ENCODE results near the gene RAD21L1.

RAD21L1 gene

GRCh38 chr20:1293641-1294379 lies 68.0 kb downstream of the RAD21L1 start:
- ChIA-PET POLR2A (no interaction called here), CTCF (no interaction called here)
- DNase-seq (ENCODE audit: extremely low spot score) = no peak
- no peak for TF ChIP-seq ELF4 (IDR thresholded peaks at IDR 0.05)
- TF ChIP-seq FOXA1 (IDR thresholded peaks at IDR 0.05) = no peak
- no peak for TF ChIP-seq SUZ12 (IDR thresholded peaks at IDR 0.05)
- TF ChIP-seq L3MBTL2 (conservative IDR thresholded peaks at IDR 0.05) = no peak
- TF ChIP-seq ARNT (IDR thresholded peaks at IDR 0.05) = no peak
- TF ChIP-seq FOXM1 (IDR thresholded peaks at IDR 0.05; ENCODE audit: borderline replicate concordance) = no peak
- TF ChIP-seq BHLHE40 (IDR thresholded peaks at IDR 0.05; ENCODE audit: borderline replicate concordance) = no peak
- no peak for TF ChIP-seq HDGF (IDR thresholded peaks at IDR 0.05; ENCODE audit: borderline replicate concordance)
- no peak for TF ChIP-seq CTBP1 (IDR thresholded peaks at IDR 0.05; ENCODE audit: borderline replicate concordance)
- TF ChIP-seq ZNF384 (IDR thresholded peaks at IDR 0.05) = no peak
- no peak for TF ChIP-seq PKNOX1 (IDR thresholded peaks at IDR 0.05)
- no peak for TF ChIP-seq NFRKB (IDR thresholded peaks at IDR 0.05)
- TF ChIP-seq LEF1 (IDR thresholded peaks at IDR 0.05; ENCODE audit: borderline replicate concordance) = no peak

GRCh38 chr20:1294497-1294896 lies 68.7 kb downstream of the RAD21L1 start:
- ChIA-PET POLR2A (no interaction called here), CTCF (no interaction called here)
- no peak for DNase-seq (ENCODE audit: extremely low spot score)
- no peak for TF ChIP-seq SUZ12 (IDR thresholded peaks at IDR 0.05)
- no peak for TF ChIP-seq FOXK2 (IDR thresholded peaks at IDR 0.05)
- no peak for TF ChIP-seq BHLHE40 (IDR thresholded peaks at IDR 0.05; ENCODE audit: borderline replicate concordance)
- TF ChIP-seq ZNF384 (IDR thresholded peaks at IDR 0.05) = no peak
- TF ChIP-seq LEF1 (IDR thresholded peaks at IDR 0.05; ENCODE audit: borderline replicate concordance) = no peak
- TF ChIP-seq FOXA1 (IDR thresholded peaks at IDR 0.05) = no peak
- TF ChIP-seq HDGF (IDR thresholded peaks at IDR 0.05; ENCODE audit: borderline replicate concordance) = no peak
- TF ChIP-seq TARDBP (IDR thresholded peaks at IDR 0.05) = no peak
- TF ChIP-seq FOXM1 (IDR thresholded peaks at IDR 0.05; ENCODE audit: borderline replicate concordance) = no peak
- TF ChIP-seq ARNT (IDR thresholded peaks at IDR 0.05) = no peak

GRCh38 chr20:1295276-1295930 lies 69.6 kb downstream of the RAD21L1 start:
- ChIA-PET POLR2A (no interaction called here), CTCF (no interaction called here)
- TF ChIP-seq FOXA1 (IDR thresholded peaks at IDR 0.05) (no peak), ELF4 (IDR thresholded peaks at IDR 0.05) (no peak), SP1 (IDR thresholded peaks at IDR 0.05) (no peak), TARDBP (IDR thresholded peaks at IDR 0.05) (no peak), FOXM1 (IDR thresholded peaks at IDR 0.05; ENCODE audit: borderline replicate concordance) (no peak), CTBP1 (IDR thresholded peaks at IDR 0.05; ENCODE audit: borderline replicate concordance) (no peak), HDGF (IDR thresholded peaks at IDR 0.05; ENCODE audit: borderline replicate concordance) (no peak), SUZ12 (IDR thresholded peaks at IDR 0.05) (no peak), ZNF384 (IDR thresholded peaks at IDR 0.05) (no peak), LEF1 (IDR thresholded peaks at IDR 0.05; ENCODE audit: borderline replicate concordance) (no peak), BHLHE40 (IDR thresholded peaks at IDR 0.05; ENCODE audit: borderline replicate concordance) (no peak), NFRKB (IDR thresholded peaks at IDR 0.05) (no peak), ARNT (IDR thresholded peaks at IDR 0.05) (no peak)
- DNase-seq (ENCODE audit: extremely low spot score) = no peak

GRCh38 chr20:1296117-1296610 lies 70.3 kb downstream of the RAD21L1 start:
- no peak for DNase-seq (ENCODE audit: extremely low spot score)
- TF ChIP-seq ZNF384 (IDR thresholded peaks at IDR 0.05) (no peak), FOXK2 (IDR thresholded peaks at IDR 0.05) (no peak), HDGF (IDR thresholded peaks at IDR 0.05; ENCODE audit: borderline replicate concordance) (no peak), CTBP1 (IDR thresholded peaks at IDR 0.05; ENCODE audit: borderline replicate concordance) (no peak), FOXM1 (IDR thresholded peaks at IDR 0.05; ENCODE audit: borderline replicate concordance) (no peak), FOXA1 (IDR thresholded peaks at IDR 0.05) (no peak), SUZ12 (IDR thresholded peaks at IDR 0.05) (no peak), TARDBP (IDR thresholded peaks at IDR 0.05) (no peak), PKNOX1 (IDR thresholded peaks at IDR 0.05) (no peak), SP1 (IDR thresholded peaks at IDR 0.05) (no peak), LEF1 (IDR thresholded peaks at IDR 0.05; ENCODE audit: borderline replicate concordance) (no peak), ELF4 (IDR thresholded peaks at IDR 0.05) (no peak), NFRKB (IDR thresholded peaks at IDR 0.05) (no peak), ARNT (IDR thresholded peaks at IDR 0.05) (no peak)
- POLR2A ChIA-PET = no interaction called here
- CTCF ChIA-PET = no interaction called here

GRCh38 chr20:1296922-1297321 lies 71.1 kb downstream of the RAD21L1 start:
- ChIA-PET CTCF (no interaction called here), POLR2A (no interaction called here)
- no peak for DNase-seq (ENCODE audit: extremely low spot score)
- TF ChIP-seq ZNF384 (IDR thresholded peaks at IDR 0.05) (no peak), FOXK2 (IDR thresholded peaks at IDR 0.05) (no peak), CTBP1 (IDR thresholded peaks at IDR 0.05; ENCODE audit: borderline replicate concordance) (no peak), HDGF (IDR thresholded peaks at IDR 0.05; ENCODE audit: borderline replicate concordance) (no peak), NFRKB (IDR thresholded peaks at IDR 0.05) (no peak), SP1 (IDR thresholded peaks at IDR 0.05) (no peak)

- ChIA-PET POLR2A (no interaction called here), CTCF (no interaction called here)
- TF ChIP-seq LEF1 (IDR thresholded peaks at IDR 0.05; ENCODE audit: borderline replicate concordance) (no peak), FOXA1 (IDR thresholded peaks at IDR 0.05) (no peak), ARNT (IDR thresholded peaks at IDR 0.05) (no peak), NFRKB (IDR thresholded peaks at IDR 0.05) (no peak), L3MBTL2 (conservative IDR thresholded peaks at IDR 0.05) (no peak), FOXM1 (IDR thresholded peaks at IDR 0.05; ENCODE audit: borderline replicate concordance) (no peak), ZNF384 (IDR thresholded peaks at IDR 0.05) (no peak), CTBP1 (IDR thresholded peaks at IDR 0.05; ENCODE audit: borderline replicate concordance) (no peak), ELF4 (IDR thresholded peaks at IDR 0.05) (no peak), SP1 (IDR thresholded peaks at IDR 0.05) (no peak), TARDBP (IDR thresholded peaks at IDR 0.05) (no peak), BHLHE40 (IDR thresholded peaks at IDR 0.05; ENCODE audit: borderline replicate concordance) (no peak), SUZ12 (IDR thresholded peaks at IDR 0.05) (no peak), FOXK2 (IDR thresholded peaks at IDR 0.05) (no peak), HDGF (IDR thresholded peaks at IDR 0.05; ENCODE audit: borderline replicate concordance) (no peak), PKNOX1 (IDR thresholded peaks at IDR 0.05) (no peak)
- no peak for DNase-seq (ENCODE audit: extremely low spot score)
Observed at GRCh38 chr20:1297486-1297885, 71.6 kb downstream of the RAD21L1 start.
